ENCODE data around the gene CCL15.

Gene CCL15

GRCh38 chr17:35988164-35988563 is 13.2 kb downstream of the CCL15 start:
- no peak for DNase-seq

GRCh38 chr17:35986643-35987042 is 14.7 kb downstream of the CCL15 start, which contains the start of gene CCL14:
Gene CCL14 (minus strand): TSS chr17:35986729. CDS start chr17:35986649, 80 bp downstream.
- no peak for DNase-seq

GRCh38 chr17:35984140-35984539 is 17.2 kb downstream of the CCL15 start:
- DNase-seq = no peak

- DNase-seq = no peak
Measured at GRCh38 chr17:35982409-35983191, 18.8 kb downstream of the CCL15 start.

- DNase-seq = no peak
Measured at GRCh38 chr17:35981908-35982330, 19.4 kb downstream of the CCL15 start.

GRCh38 chr17:35981246-35981645 is 20.1 kb downstream of the CCL15 start, which contains the start of gene CCL16:
Gene CCL16 (minus strand): TSS chr17:35981497. CDS start chr17:35981420, 77 bp downstream.
- no peak for DNase-seq

GRCh38 chr17:35978346-35978745 is 23.0 kb downstream of the CCL15 start:
- DNase-seq = no peak

- DNase-seq = no peak
Measured at GRCh38 chr17:35977509-35977908, 23.8 kb downstream of the CCL15 start.

- DNase-seq = no peak
Measured at GRCh38 chr17:35973333-35974260, 27.8 kb downstream of the CCL15 start.

- no peak for DNase-seq
Measured at GRCh38 chr17:35972945-35973332, 28.4 kb downstream of the CCL15 start.

GRCh38 chr17:35972535-35972934 is 28.8 kb downstream of the CCL15 start:
- DNase-seq = no peak

- no peak for DNase-seq
Measured at GRCh38 chr17:35972066-35972465, 29.3 kb downstream of the CCL15 start.

GRCh38 chr17:35969558-35970380 is 31.6 kb downstream of the CCL15 start:
- peak; percentile 64 for DNase-seq

- no peak for DNase-seq
Measured at GRCh38 chr17:35968520-35969054, 32.8 kb downstream of the CCL15 start.

GRCh38 chr17:35965272-35965671 is 36.1 kb downstream of the CCL15 start:
- no peak for DNase-seq

GRCh38 chr17:35963663-35964062 is 37.7 kb downstream of the CCL15 start:
- no peak for DNase-seq

GRCh38 chr17:35953720-35954119 is 47.6 kb downstream of the CCL15 start:
- DNase-seq = no peak

- DNase-seq = no peak
Measured at GRCh38 chr17:35949401-35949800, 52.0 kb downstream of the CCL15 start.

- no peak for DNase-seq
Measured at GRCh38 chr17:35948092-35948491, 53.3 kb downstream of the CCL15 start.

All from activated CD4-positive, alpha-beta T cell treated with anti-CD3 and anti-CD28 coated beads, Interleukin-2, amount 50 U/mL, for 1 hour (primary cell).